Peyer's patch (tissue), 4 donors: ENCODE data around the gene SH3BGRL2. TPM values are rescaled to one million over a fixed set of nuclear protein-coding genes. Genes with fewer than 3 reads are reported as not detected.

Experiments used
- DNase-seq, 3 donors: peaks; one replicate each; pipeline ENCODE4 v3.0.0-alpha.2; 2017 to 2019
- H3K27ac ChIP-seq, 4 donors: fragments of 200-600 bp; sonication (generic); one replicate each; pipeline ENCODE4 v1.5.1; 2016 to 2019
- H3K27me3 ChIP-seq, 2 donors: fragments of 200-600 bp; sonication (generic); one replicate each; pipeline ENCODE4 v1.5.1; 2019
- H3K36me3 ChIP-seq, 3 donors: fragments of 200-600 bp; sonication (generic); one replicate each; pipeline ENCODE4 v1.5.1; 2016 to 2019
- H3K4me1 ChIP-seq, 4 donors: fragments of 200-600 bp; sonication (generic); one replicate each; pipeline ENCODE4 v1.5.1; 2016 to 2019
- H3K4me3 ChIP-seq, 4 donors: fragments of 200-600 bp; sonication (generic); 1 replicate in 3 of 4; 2 replicates in 1 of 4; pipeline ENCODE4 v1.5.1; 2016 to 2019; ENCODE audit warnings: mild to moderate bottlenecking in 1 of 4
- H3K9me3 ChIP-seq, 4 donors: fragments of 200-600 bp; sonication (generic); one replicate each; pipeline ENCODE4 v1.5.1; 2016 to 2019; ENCODE audit warnings: mild to moderate bottlenecking in 1 of 4
- POLR2A ChIP-seq, 2 donors: fragments of 450-650 bp; IDR thresholded peaks; one replicate each; pipeline ENCODE4 v1.5.1; 2017; ENCODE audit warnings: antibody characterized with exemption in 2 of 2, mild to moderate bottlenecking in 2 of 2, moderate library complexity in 2 of 2
- total RNA-seq, 4 donors: library from RNA; depleted of rRNA; stranded (reverse); fragments of >200 nt; gene quantifications; one replicate each; pipeline ENCODE4 v1.1.0, GENCODE V29; 2016
- TF ChIP-seq, protein P1 (sequence below), 6 experiments: fragments of 450-650 bp in 4 of 6; fragments of 200-600 bp in 2 of 6; sonication (generic) in 1 of 6; IDR thresholded peaks; one replicate each; pipeline ENCODE4 v1.5.1; 2017 to 2019; ENCODE audit warnings: antibody characterized with exemption in 6 of 6, mild to moderate bottlenecking in 3 of 6, moderate library complexity in 1 of 6

SH3BGRL2 gene
- 100 to 1,000 TPM in 2 of 4 donors, 10 to 100 TPM in 2; 54.5 to 114 (median 84.8) TPM for total RNA-seq

DNA sequence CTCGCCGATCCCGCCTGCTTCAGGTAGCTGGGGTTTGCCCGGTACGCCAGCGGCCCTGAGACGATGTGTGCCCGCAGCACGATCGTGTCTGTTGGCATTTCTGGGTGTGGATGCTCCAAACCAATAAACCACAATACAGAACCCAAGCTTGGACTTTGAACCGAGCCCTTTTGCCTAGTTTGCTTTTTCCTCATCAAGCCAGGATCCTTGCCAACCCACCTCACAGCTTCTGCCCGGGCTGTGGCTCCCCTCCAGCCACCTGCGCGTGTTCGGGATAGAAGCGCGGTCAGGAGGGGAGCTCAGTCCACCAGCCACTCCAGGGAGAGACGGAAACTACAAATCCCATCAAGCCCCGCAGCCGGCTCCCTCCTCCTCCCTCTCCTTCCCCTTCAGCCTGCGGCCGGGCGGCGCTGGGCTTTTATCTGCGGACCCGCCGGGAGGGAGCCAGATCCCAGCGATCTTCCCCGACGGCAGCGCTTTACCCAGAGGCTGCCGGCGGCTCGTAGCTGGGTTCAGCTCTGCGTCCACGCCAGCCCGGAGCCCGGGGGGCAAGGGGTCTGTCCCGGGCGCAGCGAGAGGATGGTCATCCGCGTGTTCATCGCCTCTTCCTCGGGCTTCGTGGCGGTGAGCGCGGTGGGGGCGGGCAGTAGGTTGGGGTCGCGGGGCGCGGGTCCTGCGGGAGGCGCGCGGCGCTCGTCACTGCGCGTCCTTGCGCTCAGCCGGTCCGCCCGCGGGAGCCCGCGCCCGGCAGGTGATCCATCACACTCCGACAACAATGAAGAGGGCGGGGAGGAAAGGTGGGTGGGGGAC is at the start of gene SH3BGRL2:
SH3BGRL2 (plus strand) TSS at position 447 of the 810 bp plus-strand sequence; CDS start at position 580, 133 bp downstream.
- peak within 1 kb of the TSS in 3 of 4 donors; percentile 83 to 98 (median 96) for H3K27ac ChIP-seq
- peak; percentile 64 to 90 for TF ChIP-seq POLR2A (IDR thresholded peaks at IDR 0.05)
- TF ChIP-seq, protein P1, sequence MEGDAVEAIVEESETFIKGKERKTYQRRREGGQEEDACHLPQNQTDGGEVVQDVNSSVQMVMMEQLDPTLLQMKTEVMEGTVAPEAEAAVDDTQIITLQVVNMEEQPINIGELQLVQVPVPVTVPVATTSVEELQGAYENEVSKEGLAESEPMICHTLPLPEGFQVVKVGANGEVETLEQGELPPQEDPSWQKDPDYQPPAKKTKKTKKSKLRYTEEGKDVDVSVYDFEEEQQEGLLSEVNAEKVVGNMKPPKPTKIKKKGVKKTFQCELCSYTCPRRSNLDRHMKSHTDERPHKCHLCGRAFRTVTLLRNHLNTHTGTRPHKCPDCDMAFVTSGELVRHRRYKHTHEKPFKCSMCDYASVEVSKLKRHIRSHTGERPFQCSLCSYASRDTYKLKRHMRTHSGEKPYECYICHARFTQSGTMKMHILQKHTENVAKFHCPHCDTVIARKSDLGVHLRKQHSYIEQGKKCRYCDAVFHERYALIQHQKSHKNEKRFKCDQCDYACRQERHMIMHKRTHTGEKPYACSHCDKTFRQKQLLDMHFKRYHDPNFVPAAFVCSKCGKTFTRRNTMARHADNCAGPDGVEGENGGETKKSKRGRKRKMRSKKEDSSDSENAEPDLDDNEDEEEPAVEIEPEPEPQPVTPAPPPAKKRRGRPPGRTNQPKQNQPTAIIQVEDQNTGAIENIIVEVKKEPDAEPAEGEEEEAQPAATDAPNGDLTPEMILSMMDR (IDR thresholded peaks at IDR 0.05), result no peak
- H3K36me3 ChIP-seq, result no peaks in the 10 kb centered on the region
- no peaks in the 10 kb centered on the region for H3K27me3 ChIP-seq
- peaks cover 0 to 11% (median 0%) of the 10 kb centered on the region in 4 donors for H3K4me1 ChIP-seq
- DNase-seq, result peak; percentile 20 to 92 (median 89)
- H3K9me3 ChIP-seq, result no peaks in the 10 kb centered on the region
- H3K4me3 ChIP-seq, result peak within 1 kb of the TSS; percentile 45 to 96 (median 69)

DNA sequence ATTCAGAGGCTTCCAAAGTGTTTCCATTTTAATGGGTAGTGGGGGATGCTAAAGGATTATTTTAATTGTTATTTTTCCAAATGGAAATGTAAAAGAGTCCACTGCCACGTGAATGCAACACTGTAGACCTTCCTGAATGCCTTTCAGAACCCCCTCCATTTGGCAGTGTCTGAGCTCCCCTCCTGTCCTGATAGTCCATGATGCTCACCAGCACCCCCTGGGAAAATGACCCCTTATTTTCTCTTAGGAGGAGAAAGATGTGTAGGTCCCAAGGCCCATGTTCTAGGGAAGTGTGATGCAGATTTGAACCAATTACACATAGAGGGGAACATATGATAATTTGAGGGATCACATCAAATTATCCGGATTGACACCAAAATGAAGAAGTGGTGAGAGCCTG is 46.8 kb upstream of the SH3BGRL2 start:
- no peaks in the 10 kb centered on the region for H3K36me3 ChIP-seq
- no peaks in the 10 kb centered on the region for H3K27me3 ChIP-seq
- no peak overlapping the region for H3K27ac ChIP-seq
- no peaks in the 10 kb centered on the region for H3K4me1 ChIP-seq
- no peaks in the 10 kb centered on the region for H3K9me3 ChIP-seq
- DNase-seq, result no peak
- H3K4me3 ChIP-seq, result no peak overlapping the region
- TF ChIP-seq, protein P1 (IDR thresholded peaks at IDR 0.05), result no peak
- TF ChIP-seq POLR2A (IDR thresholded peaks at IDR 0.05), result no peak

GRCh38 chr6:79586548-79586947 is 44.6 kb upstream of the SH3BGRL2 start:
- Histone ChIP-seq H3K36me3 (no peaks in the 10 kb centered on the region), H3K4me3 (no peak overlapping the region), H3K9me3 (no peaks in the 10 kb centered on the region), H3K27ac (no peak overlapping the region), H3K4me1 (no peaks in the 10 kb centered on the region), H3K27me3 (no peaks in the 10 kb centered on the region)
- TF ChIP-seq POLR2A (IDR thresholded peaks at IDR 0.05), result no peak
- TF ChIP-seq, protein P1 (IDR thresholded peaks at IDR 0.05), result peak in 3 of 6 experiments; percentile 58 to 65 (median 62)
- DNase-seq, result no peak

DNA sequence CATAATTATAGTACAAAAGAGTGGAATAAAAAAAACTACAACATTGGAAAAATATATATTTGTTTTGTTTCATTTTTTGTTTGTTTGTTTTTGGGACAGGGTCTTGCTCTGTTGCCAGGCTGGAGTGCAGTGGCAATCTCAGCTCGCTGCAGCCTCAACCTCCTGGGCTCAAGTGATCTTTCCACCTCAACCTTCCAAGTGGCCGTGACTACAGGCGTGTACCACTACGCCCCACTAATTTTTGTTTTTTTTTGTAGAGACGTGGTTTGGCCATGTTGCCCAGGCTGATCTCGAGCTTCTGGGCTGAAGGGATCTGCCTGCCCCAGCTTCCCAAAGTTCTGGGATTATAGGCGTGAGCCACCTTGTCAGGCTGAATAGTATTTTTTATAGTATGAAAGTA is 41.4 kb upstream of the SH3BGRL2 start:
- DNase-seq, result no peak
- no peaks in the 10 kb centered on the region for H3K9me3 ChIP-seq
- no peak for TF ChIP-seq POLR2A (IDR thresholded peaks at IDR 0.05)
- no peak overlapping the region for H3K27ac ChIP-seq
- no peak overlapping the region for H3K4me3 ChIP-seq
- H3K27me3 ChIP-seq, result no peaks in the 10 kb centered on the region
- H3K36me3 ChIP-seq, result no peaks in the 10 kb centered on the region
- no peaks in the 10 kb centered on the region for H3K4me1 ChIP-seq

- Histone ChIP-seq H3K27ac (no peak overlapping the region), H3K9me3 (no peaks in the 10 kb centered on the region), H3K4me3 (no peak overlapping the region), H3K36me3 (no peaks in the 10 kb centered on the region), H3K27me3 (no peaks in the 10 kb centered on the region), H3K4me1 (no peaks in the 10 kb centered on the region)
- TF ChIP-seq POLR2A (IDR thresholded peaks at IDR 0.05), result no peak
- TF ChIP-seq, protein P1 (IDR thresholded peaks at IDR 0.05), result no peak
- no peak for DNase-seq
Observed at GRCh38 chr6:79597155-79597554, 34.0 kb upstream of the SH3BGRL2 start.

DNA sequence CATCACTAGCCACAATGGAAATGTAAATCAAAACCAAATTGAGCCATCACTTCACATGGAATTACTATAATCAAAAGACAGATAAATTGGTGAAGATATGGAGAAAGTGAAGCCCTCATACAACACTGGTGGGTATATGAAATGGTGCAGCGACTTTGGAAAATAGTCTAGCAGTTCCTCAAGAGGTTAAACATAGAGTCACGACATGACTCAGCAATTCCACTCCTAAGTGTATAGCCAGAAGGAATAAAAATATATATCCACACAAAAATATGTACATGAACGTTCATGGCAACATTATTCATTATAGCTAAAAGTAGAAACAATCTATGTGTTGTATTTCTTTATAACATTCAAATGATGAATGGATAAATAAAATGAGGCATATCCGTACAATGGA is 33.1 kb upstream of the SH3BGRL2 start:
- no peak overlapping the region for H3K4me3 ChIP-seq
- TF ChIP-seq, protein P1 (IDR thresholded peaks at IDR 0.05), result no peak
- TF ChIP-seq POLR2A (IDR thresholded peaks at IDR 0.05), result no peak

More for the DNA sequence above, 33.1 kb upstream of the SH3BGRL2 start:
- no peak for DNase-seq
- Histone ChIP-seq H3K4me1 (no peaks in the 10 kb centered on the region), H3K36me3 (no peaks in the 10 kb centered on the region), H3K9me3 (no peaks in the 10 kb centered on the region), H3K27ac (no peak overlapping the region), H3K27me3 (no peaks in the 10 kb centered on the region)
